NCI-H187 (cell line): ENCODE measurements around the gene AKR1B1.
"Not testable (repeated sequence)": the region's sequence is repeated elsewhere in the genome, so short reads cannot be mapped to it uniquely, and the experiment has no call there.

Experiments used
- DNase-seq, 2 experiments: peaks; one replicate each; lab custom pipeline; 2025; lab: John Stamatoyannopoulos, UW

The AKR1B1 gene

DNA sequence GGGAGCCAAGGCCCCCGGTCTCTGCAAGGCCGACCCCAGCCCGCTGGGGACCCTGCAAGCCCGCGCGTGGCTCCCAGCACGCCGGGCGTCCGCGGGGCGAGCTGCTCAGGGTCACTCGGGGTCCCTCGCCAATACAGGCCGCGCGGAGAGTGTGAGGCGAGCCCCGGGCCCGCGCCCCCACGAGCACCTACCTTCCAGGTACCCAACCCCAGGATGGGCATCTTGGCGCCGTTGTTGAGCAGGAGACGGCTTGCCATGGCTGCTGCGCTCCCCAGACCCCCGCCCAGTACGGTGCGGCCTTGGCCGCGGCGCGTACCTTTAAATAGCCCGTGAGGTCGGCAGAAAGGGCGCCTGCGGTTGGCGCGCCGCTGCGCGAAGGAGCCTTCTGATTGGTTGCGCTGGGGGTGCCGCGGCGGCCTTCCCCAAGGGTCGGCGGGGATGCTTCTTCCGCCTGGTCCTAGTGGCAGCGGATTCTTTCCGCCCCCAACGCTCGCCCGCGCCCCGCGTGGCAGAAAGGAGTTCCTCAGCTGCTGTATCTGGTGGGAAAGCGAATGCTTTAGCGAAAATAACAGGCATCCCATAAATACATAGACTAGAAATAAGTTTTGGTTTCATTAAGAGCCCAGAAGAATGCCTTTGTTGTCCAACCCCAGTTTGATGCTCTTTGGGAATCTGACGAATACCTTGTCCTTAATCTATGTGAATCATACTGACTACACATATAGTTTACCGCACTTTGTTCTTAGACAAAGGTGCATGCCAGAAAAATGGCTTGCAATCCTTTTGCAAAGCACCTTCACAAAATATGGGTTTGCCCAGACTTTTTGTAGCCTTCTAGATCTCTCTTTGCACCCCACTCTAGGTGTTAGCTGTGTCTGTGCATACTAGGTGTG lies at the start of gene AKR1B1:
Gene AKR1B1, minus strand, starts transcription at position 295 of the 893 bp plus-strand sequence. Its CDS starts 38 bp downstream, at position 257.
- peak; percentile 68 to 89 for DNase-seq

DNA sequence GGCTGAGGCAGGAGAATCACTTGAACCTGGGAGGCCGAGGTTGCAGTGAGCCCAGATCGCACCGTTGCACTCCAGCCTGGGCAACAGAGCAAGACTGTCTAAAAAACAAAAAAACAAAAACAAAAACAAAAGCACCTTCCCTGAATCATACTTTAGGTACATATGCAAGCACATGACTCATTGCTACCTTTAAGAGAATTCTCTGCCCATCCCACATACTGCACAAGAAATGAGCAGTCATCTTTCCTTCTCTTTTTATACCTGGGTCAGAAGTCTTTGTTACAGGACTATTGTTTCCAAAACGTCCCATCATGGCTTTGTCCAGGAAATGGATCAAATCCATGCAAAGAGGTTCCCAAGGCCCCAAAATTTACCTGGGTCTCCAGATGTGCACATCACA lies 47.0 kb upstream of the AKR1B1 start:
- no peak for DNase-seq

DNA sequence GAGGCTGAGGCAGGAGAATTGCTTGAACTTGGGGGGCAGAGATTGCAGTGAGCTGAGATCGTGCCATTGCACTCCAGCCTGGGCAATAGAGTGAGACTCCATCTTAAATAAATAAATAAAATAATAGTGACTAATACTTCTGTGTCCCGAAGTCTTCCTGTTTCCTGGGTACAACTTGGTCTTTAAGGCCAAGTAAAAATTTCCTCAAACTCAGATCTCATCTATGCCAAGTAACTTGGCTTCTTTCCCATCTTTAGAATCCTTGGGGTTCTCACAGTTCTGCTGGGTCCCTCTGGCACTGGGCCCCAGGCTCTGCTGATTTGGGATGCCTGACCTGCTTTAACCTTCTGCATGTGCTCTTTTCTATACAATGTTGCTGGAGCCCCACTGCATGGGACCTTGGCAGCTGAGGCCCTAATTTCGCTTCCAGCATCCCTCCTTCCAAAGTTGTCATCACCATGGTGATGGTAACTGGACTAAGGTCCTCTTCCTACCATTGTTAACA lies 45.8 kb upstream of the AKR1B1 start:
- DNase-seq: no peak

GRCh38 chr7:134502463-134503371 lies 43.8 kb upstream of the AKR1B1 start:
- no peak for DNase-seq

GRCh38 chr7:134500982-134501381 lies 42.1 kb upstream of the AKR1B1 start:
- DNase-seq: no peak

GRCh38 chr7:134500406-134500805 lies 41.5 kb upstream of the AKR1B1 start:
- no peak for DNase-seq

DNA sequence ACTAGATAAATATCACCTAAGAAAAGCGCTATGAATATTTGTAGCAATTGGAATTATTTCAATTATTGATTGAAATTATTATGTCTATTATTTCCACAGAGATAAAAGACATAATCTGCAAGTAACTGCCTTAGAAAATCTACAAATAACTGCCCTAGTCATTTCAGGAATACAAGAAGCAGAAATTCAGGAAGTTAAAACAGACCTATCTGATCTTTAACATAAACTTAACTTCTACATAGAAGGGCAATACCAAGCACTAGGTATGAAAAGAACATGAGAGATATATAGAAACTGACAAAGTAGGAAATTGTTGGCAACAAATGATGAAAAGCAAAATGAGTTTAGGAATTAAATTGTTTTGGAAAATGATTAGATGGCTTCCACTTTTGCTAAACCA lies 36.6 kb upstream of the AKR1B1 start:
- no peak for DNase-seq

DNA sequence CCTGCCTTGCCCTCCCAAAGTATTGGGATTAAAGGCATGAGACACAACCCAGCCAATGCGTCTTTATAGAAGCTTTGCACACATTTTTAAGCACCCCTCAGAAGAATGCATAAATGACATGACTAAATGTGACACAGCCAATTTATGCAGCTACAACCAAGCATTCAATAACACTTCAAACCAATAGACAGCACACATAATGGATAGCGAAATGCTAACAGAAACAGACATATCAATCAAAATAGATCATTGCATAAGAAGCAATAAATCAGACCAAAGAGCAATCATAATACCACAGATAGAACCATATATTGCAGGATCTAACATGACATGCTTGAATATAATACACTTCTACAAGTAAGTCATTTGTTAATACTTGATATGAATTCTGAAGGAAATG lies 34.2 kb upstream of the AKR1B1 start:
- no peak for DNase-seq

DNA sequence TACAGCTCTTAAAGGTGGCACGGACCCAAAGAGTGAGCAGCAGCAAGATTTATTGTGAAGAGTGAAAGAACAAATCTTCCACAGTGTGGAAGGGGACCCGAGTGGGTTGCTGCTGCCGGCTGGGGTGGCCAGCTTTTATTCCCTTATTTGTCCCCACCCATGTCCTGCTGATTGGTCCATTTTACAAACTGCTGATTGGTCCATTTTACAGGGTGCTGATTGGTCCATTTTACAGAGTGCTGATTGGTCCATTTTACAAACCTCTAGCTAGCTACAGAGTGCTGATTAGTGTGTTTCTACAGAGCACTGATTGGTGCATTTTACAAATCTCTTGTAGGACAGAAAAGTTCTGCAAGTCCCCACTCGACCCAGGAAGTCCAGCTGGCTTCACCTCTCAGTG lies 28.8 kb upstream of the AKR1B1 start:
- not testable (repeated sequence) for DNase-seq

- DNase-seq: no peak
Observed at GRCh38 chr7:134485203-134485602, 26.3 kb upstream of the AKR1B1 start.

GRCh38 chr7:134483296-134483695 lies 24.4 kb upstream of the AKR1B1 start:
- DNase-seq: no peak

- DNase-seq: no peak
Observed at GRCh38 chr7:134482858-134483257, 24.0 kb upstream of the AKR1B1 start.

GRCh38 chr7:134481167-134481566 lies 22.3 kb upstream of the AKR1B1 start:
- DNase-seq: no peak

- DNase-seq: no peak
Observed at GRCh38 chr7:134480730-134481129, 21.8 kb upstream of the AKR1B1 start.

GRCh38 chr7:134480202-134480601 lies 21.3 kb upstream of the AKR1B1 start:
- no peak for DNase-seq

GRCh38 chr7:134478707-134479106 lies 19.8 kb upstream of the AKR1B1 start:
- no peak for DNase-seq

DNA sequence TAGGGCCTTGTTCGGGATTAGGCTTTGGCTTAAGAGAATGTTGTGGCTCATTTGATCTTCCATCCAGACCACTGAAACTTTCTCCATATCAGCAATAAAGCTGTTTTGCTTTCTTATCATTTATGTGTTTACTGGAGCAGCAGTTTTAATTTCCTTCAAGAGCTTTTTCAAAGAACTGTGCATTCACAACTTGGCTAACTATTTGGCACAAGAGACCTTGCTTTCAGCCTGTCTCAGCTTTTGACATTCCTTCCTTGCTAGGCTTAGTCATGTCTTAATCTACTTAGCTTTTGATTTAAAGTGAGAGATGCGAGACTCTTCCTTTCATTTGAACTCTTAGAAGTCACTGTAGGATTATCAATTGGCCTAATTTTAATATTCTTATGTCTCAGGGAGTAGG lies 19.1 kb upstream of the AKR1B1 start:
- DNase-seq: no peak

DNA sequence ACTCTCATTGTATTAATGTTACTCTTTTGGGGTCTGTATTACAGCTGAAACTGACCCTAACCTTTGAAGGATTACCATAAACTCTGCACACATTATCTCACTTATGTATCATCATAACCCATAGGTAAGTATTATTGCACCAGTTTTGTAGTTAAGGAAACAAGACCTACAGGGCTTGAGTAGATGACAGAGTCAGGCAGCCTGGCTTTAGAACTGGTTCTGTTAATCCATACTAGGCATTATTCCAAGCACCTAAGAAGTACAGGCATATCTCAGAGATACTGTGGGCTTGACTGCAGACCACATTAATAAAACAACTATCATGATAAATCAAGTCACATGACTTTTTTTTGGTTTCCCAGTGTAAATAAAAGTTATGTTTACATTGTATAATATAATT lies 17.1 kb upstream of the AKR1B1 start:
- DNase-seq: no peak

- no peak for DNase-seq
Observed at GRCh38 chr7:134474828-134475227, 15.9 kb upstream of the AKR1B1 start.

DNA sequence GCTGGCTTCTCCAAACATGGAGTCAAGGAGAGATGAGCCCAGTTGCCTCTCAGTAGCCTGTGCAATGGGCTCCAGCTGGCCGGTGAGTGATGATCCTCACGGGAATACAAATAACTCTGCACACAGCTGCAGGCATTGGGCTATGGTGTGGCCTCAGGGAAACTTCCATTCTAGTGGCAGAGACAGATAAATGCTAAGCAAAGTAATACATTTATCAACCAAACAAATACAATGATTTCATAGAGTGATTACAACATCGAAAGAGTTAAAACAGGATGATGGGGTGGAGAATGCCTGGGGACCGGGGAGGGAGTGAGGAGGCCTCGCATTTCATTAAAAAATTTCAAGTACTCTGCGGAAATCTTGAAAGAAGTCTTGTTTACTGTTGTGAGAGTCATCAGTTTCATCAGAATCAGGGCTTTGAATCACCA lies 15.0 kb upstream of the AKR1B1 start:
- no peak for DNase-seq

DNA sequence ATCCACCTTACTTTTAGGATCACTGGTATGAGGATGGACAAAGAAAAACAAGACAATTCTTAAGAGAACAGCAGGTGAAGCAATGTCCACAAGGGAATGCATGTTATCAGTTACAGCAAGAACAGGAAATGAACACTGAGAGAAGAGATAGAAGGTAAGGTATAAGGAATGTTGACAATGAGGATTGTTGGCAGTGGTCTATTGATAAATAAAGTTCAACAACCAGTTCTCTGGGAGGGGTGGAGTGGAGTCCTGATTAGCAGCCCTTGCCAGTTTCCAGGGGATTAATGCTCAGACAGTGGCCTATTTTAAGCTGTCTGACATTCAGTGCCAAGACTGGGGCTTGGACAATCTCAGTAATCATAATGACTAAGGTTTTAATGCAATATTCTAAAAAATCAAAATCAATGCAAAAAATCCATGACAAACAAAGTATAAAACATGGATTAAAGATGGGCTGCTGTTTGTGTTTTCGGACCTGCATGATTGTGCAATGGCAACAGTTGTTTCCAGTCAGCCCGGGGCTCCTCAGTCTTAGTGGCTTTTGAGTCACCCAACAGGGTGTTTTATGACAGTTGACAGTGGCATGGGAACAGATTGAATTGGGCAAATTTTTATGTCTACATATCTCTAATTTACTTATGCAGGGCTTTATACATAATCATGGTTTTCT lies 13.8 kb upstream of the AKR1B1 start:
- DNase-seq: no peak

- no peak for DNase-seq
Observed at GRCh38 chr7:134470864-134471263, 12.0 kb upstream of the AKR1B1 start.
